Measurements from ENCODE around the gene SIGLEC9. TPM values are rescaled to one million over a fixed set of nuclear protein-coding genes. Genes with fewer than 3 reads are reported as not detected.

Gene SIGLEC9
- total and polyA plus RNA-seq, 2 of the 8 experiments (the other 6 are each of a cell fraction or from before 2014, with no cell fraction given) = not detected

DNA sequence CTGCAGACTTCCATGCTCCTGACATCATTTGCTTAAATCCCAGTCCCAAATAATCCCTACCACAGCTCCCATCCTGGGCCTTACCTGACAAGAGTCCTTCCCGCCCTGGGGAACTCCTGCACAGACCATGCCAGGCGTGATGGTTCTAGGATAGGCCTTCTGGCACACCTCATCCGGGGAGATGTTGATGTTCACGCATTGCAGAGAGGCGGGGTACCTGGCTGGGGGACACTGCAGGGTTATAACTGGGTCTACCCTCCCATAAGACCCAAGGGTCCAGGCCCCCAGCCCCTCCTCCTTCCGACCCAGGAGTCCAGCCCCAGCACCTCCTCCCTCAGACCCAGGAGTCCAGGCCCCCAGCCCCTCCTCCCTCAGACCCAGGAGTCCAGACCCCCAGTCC is 46.0 kb upstream of the SIGLEC9 start (continued):
- TF ChIP-seq, protein P1, sequence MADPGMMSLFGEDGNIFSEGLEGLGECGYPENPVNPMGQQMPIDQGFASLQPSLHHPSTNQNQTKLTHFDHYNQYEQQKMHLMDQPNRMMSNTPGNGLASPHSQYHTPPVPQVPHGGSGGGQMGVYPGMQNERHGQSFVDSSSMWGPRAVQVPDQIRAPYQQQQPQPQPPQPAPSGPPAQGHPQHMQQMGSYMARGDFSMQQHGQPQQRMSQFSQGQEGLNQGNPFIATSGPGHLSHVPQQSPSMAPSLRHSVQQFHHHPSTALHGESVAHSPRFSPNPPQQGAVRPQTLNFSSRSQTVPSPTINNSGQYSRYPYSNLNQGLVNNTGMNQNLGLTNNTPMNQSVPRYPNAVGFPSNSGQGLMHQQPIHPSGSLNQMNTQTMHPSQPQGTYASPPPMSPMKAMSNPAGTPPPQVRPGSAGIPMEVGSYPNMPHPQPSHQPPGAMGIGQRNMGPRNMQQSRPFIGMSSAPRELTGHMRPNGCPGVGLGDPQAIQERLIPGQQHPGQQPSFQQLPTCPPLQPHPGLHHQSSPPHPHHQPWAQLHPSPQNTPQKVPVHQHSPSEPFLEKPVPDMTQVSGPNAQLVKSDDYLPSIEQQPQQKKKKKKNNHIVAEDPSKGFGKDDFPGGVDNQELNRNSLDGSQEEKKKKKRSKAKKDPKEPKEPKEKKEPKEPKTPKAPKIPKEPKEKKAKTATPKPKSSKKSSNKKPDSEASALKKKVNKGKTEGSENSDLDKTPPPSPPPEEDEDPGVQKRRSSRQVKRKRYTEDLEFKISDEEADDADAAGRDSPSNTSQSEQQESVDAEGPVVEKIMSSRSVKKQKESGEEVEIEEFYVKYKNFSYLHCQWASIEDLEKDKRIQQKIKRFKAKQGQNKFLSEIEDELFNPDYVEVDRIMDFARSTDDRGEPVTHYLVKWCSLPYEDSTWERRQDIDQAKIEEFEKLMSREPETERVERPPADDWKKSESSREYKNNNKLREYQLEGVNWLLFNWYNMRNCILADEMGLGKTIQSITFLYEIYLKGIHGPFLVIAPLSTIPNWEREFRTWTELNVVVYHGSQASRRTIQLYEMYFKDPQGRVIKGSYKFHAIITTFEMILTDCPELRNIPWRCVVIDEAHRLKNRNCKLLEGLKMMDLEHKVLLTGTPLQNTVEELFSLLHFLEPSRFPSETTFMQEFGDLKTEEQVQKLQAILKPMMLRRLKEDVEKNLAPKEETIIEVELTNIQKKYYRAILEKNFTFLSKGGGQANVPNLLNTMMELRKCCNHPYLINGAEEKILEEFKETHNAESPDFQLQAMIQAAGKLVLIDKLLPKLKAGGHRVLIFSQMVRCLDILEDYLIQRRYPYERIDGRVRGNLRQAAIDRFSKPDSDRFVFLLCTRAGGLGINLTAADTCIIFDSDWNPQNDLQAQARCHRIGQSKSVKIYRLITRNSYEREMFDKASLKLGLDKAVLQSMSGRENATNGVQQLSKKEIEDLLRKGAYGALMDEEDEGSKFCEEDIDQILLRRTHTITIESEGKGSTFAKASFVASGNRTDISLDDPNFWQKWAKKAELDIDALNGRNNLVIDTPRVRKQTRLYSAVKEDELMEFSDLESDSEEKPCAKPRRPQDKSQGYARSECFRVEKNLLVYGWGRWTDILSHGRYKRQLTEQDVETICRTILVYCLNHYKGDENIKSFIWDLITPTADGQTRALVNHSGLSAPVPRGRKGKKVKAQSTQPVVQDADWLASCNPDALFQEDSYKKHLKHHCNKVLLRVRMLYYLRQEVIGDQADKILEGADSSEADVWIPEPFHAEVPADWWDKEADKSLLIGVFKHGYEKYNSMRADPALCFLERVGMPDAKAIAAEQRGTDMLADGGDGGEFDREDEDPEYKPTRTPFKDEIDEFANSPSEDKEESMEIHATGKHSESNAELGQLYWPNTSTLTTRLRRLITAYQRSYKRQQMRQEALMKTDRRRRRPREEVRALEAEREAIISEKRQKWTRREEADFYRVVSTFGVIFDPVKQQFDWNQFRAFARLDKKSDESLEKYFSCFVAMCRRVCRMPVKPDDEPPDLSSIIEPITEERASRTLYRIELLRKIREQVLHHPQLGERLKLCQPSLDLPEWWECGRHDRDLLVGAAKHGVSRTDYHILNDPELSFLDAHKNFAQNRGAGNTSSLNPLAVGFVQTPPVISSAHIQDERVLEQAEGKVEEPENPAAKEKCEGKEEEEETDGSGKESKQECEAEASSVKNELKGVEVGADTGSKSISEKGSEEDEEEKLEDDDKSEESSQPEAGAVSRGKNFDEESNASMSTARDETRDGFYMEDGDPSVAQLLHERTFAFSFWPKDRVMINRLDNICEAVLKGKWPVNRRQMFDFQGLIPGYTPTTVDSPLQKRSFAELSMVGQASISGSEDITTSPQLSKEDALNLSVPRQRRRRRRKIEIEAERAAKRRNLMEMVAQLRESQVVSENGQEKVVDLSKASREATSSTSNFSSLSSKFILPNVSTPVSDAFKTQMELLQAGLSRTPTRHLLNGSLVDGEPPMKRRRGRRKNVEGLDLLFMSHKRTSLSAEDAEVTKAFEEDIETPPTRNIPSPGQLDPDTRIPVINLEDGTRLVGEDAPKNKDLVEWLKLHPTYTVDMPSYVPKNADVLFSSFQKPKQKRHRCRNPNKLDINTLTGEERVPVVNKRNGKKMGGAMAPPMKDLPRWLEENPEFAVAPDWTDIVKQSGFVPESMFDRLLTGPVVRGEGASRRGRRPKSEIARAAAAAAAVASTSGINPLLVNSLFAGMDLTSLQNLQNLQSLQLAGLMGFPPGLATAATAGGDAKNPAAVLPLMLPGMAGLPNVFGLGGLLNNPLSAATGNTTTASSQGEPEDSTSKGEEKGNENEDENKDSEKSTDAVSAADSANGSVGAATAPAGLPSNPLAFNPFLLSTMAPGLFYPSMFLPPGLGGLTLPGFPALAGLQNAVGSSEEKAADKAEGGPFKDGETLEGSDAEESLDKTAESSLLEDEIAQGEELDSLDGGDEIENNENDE (IDR thresholded peaks at IDR 0.05; ENCODE audit: insufficient replicate concordance, low read length) = no peak
- TF ChIP-seq CEBPB (IDR thresholded peaks at IDR 0.05; ENCODE audit: low read depth, low read length) (no peak), RNF2 (IDR thresholded peaks at IDR 0.05; ENCODE audit: borderline replicate concordance, low read depth, low read length, missing control alignments, poor library complexity, severe bottlenecking) (no peak), POU5F1 (IDR thresholded peaks at IDR 0.05; ENCODE audit: low read depth, low read length) (no peak)

All from H1 (cell line).